Retina (tissue), 1 donor: Measurements from ENCODE around the gene GPR171.
"Not testable (repeated sequence)": the region's sequence is repeated elsewhere in the genome, so short reads cannot be mapped to it uniquely, and the experiment has no call there.

Experiments used
- DNase-seq: peaks from one replicate; pipeline ENCODE4 v3.0.0-alpha.2; 2016

The GPR171 gene

GRCh38 chr3:151171145-151171757, 31.8 kb downstream of the GPR171 start:
- DNase-seq: no peak

- not testable (repeated sequence) for DNase-seq
Measured at GRCh38 chr3:151169948-151170679, 32.9 kb downstream of the GPR171 start.

GRCh38 chr3:151169262-151169947, 33.6 kb downstream of the GPR171 start:
- no peak for DNase-seq

- DNase-seq: peak; percentile 39
Measured at GRCh38 chr3:151168269-151169094, 34.5 kb downstream of the GPR171 start.

GRCh38 chr3:151166161-151166560, 36.9 kb downstream of the GPR171 start:
- no peak for DNase-seq

GRCh38 chr3:151165226-151165625, 37.8 kb downstream of the GPR171 start:
- DNase-seq: no peak

- no peak for DNase-seq
Measured at GRCh38 chr3:151159806-151160205, 43.2 kb downstream of the GPR171 start.

GRCh38 chr3:151156618-151157216, 46.3 kb downstream of the GPR171 start:
- peak; percentile 25 for DNase-seq

GRCh38 chr3:151155409-151156128, 47.4 kb downstream of the GPR171 start:
- DNase-seq: no peak

- no peak for DNase-seq
Measured at GRCh38 chr3:151154566-151154965, 48.5 kb downstream of the GPR171 start.

- DNase-seq: no peak
Measured at GRCh38 chr3:151152455-151153079, 50.4 kb downstream of the GPR171 start.
